Measurements from ENCODE around the gene EPS8.

DNA sequence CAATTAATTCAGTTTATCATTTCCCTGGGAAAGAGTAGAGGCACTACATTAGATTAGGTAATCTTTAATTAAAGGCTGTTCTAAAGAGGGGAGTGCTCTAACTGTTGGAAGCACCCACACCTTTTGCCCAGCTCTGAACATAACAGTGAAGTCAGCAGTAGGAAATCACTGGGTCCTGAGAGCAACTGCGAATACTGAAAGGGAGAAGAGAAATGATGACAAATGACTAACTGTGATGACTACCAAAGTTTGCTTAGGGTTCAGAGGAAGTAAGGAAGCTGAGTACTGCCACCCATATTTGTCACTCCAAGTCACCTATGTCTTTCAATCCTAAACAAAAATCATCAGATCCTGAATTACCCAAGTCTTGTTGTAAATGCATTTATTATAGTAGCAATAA lies 140.6 kb downstream of the EPS8 start:
- TF ChIP-seq CTCF (IDR thresholded peaks at IDR 0.05) = no peak
- TF ChIP-seq POLR2A (IDR thresholded peaks at IDR 0.05) = no peak
